Thyroid gland (tissue), 4 donors: ENCODE data around the gene ABCC9.

Experiments
- CTCF ChIP-seq, 6 experiments: fragments of 200-600 bp in 3 of 6; fragments of 450-650 bp in 3 of 6; sonication (generic) in 3 of 6; IDR thresholded peaks; one replicate each; pipeline ENCODE4 v1.5.1; 2016 to 2019; ENCODE audit warnings: antibody characterized with exemption in 6 of 6, mild to moderate bottlenecking in 2 of 6, inconsistent platforms in 1 of 6, moderate library complexity in 1 of 6
- POLR2A ChIP-seq, 2 donors: fragments of 450-650 bp; IDR thresholded peaks; one replicate each; pipeline ENCODE4 v1.6.1; 2017; ENCODE audit warnings: antibody characterized with exemption in 2 of 2, mild to moderate bottlenecking in 2 of 2, moderate library complexity in 1 of 2

DNA sequence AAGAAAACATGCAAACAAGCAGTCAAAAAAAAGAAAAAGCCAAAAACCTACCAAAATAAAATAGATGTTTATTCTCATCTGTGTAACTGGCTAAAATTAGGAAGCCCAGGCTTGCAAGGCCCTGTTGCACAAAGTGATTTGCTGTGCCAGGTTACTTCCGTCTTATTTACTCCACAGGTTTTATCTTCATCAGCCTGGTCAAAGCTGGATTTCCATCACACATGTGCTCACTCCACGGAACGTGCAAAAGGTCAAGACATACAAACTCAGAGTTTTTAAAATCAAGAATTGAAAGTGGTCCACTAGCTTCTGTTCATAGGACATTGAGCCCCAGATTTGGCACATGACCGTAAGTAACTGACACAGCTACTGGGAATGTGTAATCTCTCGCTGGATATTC lies 181.5 kb downstream of the ABCC9 start:
- TF ChIP-seq CTCF (IDR thresholded peaks at IDR 0.05) (no peak), POLR2A (IDR thresholded peaks at IDR 0.05) (no peak)
